ENCODE results near the gene PCDHGC4.
A peak's percentile ranks its signal among the peaks of the same experiment; 100 is the strongest.

PCDHGC4 gene

DNA sequence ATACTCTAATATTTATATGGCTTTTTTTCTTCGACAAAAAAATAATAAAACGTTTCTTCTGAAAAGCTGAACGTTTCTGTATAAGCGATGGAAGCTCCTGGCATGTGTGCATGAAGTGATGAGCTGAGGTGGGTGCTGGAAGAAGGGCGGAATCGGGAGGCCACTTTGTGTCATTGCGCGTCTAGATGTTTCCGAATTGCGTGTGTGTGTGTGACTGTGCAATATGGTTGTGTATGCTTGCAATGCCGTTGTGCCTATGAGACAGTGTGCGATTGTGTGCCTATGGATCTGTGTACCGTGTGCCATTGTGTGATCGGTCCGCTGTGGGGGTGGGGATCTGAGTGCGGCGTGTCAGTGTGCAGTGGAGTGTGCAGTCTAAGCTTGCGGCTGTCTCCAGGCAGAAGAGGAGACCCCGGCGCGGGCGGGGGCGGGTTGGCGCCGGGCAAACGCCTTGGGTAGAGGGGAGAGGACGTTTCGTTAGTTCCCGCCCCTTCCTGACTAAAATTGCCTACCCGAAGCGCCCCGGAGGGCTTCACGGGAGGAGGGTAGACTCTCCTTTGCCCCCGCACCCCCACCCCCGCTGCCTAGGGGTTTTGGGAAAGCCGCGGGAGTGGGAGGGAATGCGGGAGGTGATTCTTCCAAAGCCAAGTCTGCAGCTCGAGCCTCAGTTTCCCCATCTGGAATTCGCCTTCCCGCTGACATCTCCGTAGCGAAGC, 28.2 kb downstream of the PCDHGC4 start:
- peak; percentile 63 for DNase-seq

DNA sequence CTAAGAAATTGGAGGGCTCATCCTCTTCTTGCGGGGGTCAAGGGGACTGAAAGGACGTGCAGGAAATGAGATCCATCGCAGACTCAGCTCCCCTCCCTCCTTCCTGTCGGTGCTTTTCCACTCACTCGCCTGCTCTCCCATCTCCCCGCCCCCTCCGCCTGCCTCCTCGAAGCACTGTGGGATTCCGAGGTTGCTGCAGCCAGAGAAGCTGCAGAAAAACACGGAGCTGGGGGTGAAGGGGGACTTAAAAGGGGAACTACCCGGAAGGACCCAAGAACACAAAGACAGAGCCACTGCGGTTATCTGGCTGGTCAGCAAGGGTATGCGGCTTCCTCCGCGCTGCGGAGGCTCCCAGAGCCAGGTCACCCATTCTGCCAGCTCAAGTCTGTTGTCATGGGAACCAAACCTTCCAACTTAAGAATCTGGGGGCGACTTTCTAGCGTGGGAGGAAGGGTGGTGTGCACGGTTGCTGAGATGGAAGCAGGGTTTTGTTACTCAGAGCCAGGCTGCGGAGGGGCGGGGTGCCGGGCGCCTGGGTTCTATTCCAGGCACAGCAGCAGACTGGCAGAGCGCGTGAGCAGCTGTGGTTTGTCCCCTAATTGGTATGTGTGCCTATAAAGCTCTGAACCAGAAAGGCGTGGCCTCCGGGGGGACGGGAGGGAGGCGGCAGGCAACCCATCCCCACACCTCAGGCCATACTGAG, 28.9 kb downstream of the PCDHGC4 start:
- peak; percentile 86 for DNase-seq

DNA sequence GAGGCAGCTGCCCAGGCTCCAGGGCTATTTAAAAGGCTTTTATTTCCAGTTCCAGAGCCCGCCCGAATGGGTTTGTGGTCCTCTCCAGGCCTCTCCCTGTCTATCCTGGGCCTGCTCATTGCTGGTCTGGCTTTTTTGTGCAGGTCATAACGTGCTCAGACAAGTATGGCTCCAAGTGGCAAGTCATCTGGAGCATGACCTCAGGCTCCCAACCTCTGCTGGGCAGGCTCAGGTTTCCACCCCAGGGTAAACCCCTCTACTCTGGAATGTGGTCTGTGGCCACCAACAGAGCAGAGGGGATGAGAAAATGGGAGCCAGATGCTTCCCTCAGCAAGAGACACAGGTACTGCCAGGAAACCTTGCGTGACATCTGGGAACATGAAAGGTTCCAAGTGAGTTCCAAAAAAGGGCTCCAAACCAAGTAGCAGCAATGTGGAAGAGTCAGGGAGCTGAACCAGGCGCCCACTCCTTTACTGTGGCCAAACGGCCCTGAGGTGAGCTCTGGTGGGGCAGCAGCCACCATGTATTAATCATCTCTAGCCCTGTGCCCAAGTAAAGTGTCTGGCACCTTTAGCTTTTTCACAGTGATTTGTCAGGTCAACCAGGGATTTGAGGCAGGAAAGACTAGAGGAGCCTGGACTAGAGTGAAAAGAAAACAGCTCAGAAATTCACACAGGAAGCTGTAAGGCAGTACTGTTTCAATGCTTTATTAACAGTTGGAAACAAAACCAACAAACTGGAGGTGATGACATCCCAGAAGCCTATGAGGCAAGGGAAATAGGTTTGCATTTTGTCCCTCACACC, 29.7 kb downstream of the PCDHGC4 start:
- DNase-seq: peak; percentile 77

DNA sequence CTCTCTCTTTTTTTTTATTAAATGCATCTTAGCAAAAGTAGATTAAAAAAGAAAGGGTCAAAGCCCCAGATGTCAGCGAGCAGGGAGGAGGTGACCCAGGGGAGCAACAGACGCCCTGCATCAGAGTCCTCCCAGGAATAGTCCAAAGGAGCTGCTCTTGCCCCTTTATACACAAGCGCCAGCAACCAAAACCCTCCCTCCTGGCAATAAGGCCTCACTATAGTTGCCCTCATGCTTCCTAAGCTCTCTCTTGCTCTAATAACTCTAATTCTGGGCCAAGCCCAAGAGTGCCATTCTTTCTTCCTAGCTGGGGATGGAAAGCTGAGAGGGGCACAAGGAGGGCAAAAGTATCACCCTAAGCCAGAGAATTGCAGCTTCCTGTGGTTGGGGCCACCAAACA, 30.3 kb downstream of the PCDHGC4 start:
- no peak for DNase-seq

DNA sequence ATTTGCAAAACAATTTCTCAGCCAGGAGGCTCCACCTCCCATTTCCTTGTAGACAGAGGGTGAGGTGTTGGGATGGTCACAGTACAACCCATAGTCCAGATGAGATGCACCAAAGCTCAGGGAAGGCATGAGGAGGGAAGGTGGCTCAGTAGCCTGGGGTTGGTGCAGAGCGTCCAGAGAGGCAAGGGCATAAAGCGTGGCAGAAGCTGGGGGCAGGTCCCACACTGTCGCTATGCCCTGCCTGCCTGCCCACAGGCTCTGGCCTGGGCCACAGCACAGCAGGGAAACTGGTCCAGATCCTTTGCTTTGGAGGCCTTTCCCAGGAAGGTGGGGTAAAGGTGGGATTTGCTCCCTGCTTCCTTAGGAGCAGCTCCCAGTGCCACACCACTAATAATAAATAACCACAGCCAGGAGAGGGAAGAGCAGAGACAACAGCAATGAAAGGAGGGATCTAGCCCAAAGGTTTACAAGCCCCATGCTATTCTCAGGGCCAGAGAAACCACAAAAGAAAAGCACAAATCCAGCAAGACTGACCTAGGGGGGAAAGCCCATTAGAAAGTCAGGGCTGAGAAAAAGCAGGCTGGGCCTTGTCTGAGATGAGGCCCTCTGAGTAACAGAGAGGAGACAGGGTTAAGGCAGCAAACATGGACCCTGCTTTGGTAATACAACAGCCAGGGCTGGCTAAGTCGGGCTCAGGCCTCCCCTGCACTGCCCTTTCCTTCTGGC, 31.3 kb downstream of the PCDHGC4 start:
- DNase-seq: no peak

DNA sequence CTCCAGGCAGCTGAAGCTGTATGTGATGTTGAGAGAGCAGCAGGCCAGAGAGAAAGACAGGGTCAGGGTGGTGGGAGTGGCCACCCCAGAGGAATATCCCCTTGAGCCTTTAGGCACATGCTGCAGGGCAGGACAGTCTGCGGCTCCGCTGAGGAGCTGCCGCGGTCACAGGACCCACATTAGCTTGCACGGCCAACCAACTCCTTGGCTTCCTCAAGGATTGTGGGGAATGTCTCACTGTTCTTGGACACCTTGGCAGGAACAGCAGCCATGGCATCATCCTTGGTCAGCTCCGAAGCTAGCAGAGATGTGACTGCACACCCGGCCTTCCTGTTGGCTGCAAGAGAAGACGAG, 31.8 kb downstream of the PCDHGC4 start:
- DNase-seq: no peak

DNA sequence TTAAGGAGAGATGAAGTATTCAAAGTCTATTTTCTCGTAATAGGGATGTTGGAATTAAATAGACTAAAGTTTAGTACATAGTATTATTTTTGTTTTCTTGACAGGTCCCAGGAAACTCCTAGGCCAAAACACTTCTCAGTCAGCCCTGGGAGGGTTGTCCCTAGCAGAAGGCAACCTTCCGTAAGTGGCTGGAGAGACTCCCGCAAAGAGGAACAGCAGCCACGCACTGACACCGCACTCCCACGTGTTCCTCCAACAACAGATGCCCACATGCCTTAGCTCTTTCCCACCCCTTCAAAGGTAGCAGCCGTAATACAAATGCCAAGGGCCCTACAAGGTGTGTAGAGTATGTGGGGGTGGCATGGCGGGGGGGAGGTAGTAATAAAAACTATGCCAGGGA, 32.5 kb downstream of the PCDHGC4 start:
- no peak for DNase-seq

DNA sequence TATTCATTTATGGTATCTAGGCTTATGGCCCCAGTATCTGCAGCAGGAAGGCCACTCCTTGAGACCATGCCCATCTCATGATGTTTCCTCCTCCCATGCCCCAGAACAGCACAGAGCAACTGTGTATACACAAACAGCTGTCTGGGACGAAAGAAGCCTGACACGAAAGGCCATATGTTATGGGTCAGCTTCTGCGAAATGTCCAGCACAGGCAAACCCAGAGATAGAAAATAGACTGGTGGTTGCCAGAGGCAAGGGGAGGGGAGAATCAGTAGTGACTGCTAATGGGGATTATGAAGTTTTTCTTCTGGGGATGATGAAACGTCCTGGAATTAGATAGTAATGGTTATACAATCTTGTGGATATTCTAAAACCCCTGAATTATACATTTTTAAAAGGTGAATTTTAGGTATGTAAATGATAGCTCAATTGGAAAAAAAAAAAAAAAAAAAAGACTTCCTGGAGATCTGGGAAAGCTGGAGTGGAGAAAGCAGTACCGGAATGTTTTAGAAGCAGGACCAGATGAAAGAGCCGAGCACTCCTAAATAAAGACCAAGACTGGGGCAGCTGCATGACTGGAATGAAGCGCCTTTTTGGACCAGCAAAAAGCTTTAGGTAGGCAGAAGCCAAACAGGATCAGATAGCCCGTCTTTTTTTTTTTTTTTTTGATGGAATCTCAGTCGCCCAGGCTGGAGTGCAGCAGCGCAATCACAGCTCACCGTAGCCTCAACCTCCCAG, 33.2 kb downstream of the PCDHGC4 start:
- DNase-seq: peak; percentile 70

DNA sequence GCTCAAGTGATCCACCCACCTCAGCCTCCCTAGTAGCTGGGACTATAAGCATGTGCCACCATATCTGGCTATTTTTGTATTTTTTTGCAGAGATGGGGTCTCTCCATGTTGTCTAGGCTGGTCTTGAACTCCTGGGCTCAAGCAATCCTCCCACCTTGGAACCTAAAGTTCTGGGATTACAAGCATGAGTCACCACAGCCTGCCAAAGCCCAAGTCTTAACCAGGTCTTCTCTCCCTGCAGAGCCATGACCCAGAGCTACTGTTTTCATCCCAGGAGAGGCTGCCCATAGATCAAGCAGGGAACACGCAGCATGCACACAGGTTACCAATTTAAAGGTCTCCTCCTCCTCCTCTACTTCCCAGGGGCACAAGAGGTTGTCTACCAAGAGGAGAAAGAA, 33.8 kb downstream of the PCDHGC4 start:
- no peak for DNase-seq

DNA sequence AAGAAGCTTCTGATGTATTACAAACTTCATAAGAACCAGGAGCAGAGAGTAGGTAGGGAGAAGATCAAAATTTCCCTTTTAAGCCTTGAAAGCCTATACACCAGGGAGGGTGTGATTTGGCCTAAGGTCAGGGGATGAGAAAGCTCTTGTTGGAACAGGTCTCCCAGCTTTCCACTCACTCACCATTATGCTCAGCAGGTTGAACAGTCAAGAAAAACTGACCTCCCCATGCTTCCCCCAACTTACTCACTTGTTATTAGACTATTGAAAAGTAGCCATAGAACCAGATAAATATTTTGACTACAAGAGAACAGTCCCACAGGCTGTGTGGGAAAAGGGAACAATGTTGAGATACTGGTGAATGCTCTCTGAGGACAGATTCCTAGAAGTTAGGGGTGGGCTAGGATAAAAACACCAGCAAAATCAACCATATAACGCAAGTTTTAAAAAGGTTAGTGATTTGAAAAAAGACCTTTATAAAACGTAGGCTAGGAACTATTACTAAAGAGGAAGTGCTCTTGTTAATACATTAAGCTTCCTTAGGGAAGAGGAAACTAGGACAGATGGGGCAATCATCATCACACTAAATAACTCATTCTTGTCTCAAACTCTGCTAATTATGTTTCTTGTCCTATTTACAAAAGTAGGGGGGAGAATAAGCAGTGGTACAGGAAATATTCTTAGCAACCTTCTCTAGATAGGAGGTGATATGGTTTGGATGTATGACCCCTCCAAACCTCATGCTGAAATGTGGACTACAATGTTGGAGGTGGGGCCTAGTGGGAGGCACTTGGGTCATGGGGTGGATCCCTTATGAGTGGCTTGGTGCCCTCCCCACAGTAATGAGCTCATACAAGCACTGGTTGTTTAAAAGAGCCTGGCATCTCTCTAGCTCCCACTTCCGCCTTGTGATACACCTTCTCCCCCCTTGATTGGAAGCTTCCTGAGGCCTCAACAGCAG, 35.1 kb downstream of the PCDHGC4 start:
- no peak for DNase-seq

DNA sequence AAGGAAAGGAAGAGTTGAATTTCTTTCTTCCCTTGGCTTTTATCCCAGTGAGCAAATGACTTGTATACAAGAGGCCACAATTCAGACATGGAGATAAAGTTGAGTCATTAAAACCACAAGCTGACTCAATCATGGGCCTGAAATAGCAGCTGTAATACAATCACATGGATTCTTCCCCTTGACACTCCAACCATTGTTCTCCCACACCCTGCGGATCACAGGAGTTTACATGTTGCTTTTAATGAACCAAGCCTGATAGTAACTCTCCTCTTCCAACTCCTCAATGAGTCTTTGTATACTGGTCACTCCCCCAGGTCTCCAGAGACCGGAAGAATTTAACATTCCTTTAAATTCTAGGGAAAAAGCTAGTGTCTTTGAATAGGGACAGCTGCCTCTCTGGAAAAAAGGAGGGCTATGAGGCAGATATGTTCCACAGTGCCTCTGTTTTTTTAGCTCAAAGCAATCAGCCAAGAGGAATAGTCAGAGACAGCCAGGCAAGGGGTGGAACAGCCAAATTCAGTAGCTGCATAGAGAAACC, 36.5 kb downstream of the PCDHGC4 start:
- DNase-seq: peak; percentile 99

DNA sequence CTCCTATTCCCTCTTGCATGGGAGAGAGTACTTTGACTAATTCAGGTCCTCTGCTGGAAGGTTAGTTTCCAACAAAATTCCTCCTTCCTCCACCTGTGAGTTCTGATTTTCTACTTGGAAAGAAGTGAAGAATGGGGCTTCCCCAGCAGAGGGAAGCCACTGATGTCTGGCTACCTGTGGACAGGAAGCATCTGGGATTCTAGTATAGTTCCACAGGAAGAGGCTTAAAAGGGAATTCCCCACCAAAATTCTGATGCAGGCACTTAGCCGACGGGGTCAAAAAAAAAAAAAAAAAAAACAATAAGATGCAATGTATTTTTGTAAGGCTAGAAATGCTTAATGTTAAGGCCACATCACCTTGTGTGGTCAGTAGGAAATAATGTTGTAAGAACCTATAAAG, 37.5 kb downstream of the PCDHGC4 start:
- no peak for DNase-seq

DNA sequence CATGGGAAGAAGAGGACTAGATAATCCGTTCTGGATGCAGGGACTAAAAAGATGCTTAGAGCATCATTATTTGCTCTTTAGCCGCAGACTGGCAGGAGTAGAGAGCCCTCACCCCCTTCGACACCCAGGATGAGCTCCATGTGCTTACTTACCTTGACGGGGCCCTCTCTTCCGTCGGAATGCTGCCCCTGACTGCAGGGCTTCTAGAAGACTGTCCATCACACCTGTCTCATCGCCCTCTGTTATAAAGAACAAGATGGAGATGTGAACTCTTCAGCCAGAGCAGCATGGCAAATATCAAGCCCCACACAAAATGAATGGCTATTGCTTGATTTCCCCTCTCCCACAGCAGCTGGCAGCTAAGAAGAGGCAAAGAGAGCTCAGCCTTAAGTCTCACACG, 39.2 kb downstream of the PCDHGC4 start:
- DNase-seq: no peak

DNA sequence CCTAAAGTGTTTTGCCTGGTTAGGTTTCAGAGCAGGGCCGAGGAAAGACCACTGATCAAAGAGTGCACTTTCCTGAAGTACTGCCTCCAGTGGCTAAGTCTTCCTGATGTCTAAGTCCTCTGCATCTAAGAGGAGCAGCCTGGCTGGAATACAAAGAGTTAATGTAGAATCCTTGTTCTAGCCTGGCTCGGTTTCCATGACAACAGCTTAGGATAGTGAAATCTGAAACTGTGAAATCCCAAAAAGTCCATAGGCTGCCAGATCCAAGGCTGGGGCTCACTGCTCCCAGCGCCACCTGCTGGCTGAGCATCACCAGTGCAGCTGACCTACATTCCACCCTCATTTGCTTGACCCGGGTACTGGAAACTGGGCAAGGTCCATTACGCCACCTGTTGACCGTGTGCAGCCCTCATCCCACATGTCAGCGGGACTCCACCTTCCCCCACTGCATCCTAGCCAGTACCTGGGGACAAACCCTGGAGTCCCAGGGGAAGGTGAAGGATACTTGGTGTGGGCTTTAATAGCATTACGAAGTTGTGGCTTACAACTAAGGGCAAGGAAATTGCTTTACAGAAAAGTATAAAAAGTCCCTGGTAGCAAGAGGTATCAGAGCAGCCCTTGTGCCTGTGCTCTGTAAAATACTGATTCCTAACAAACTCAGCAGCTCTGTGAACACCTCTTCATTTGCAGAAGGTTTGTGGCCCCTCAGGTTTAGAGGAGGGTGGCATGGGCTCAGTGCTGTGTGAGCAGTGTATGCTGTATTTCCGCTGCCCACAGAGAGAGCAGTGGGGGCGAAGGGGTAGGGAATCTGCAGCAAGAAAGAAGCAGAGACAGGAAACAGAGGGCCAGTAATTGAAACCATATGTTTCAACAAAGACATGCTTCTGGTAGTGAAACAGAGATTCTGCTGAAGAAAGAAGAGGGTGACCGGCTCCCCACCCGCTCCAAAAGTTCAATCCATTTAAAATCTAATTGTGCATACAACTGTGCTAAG, 40.1 kb downstream of the PCDHGC4 start:
- peak; percentile 98 for DNase-seq

DNA sequence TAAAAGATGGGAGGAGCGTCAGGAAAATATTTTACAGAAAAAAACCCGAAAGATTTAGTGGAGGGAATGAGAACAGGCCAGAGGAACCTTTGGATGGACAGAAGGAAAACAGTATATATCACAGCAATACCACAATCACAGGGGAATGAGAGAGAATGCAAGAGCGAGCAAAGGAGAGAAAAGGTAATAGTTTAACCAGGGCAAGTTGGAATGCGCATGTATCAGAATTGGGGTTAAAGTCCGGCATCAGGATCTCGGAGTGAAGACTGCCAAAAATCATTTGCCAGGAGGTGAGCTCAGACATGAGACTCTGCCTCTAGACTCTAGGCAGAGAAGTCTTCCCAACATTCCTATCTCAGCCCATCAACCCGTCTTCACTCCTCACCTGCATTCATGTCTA, 40.8 kb downstream of the PCDHGC4 start:
- DNase-seq: no peak

DNA sequence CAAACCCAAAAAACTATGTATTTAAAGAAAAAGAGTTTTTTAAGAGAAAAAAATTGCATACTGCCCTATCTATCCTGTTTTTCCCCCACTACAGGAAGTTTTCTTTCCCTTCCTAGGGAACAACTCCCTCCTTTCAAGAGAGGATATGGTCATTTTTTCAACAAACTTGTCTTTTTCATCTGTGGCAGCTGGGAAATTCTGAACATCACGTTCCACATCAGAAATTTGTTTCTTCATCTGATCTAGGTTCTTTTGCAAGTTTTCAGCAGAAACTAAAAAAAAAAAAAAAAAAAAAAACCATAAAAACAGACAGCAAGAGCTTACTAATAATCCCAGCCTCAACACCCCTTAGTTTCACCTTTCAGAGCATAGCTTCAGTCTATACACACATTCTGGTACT, 42.6 kb downstream of the PCDHGC4 start:
- no peak for DNase-seq

DNA sequence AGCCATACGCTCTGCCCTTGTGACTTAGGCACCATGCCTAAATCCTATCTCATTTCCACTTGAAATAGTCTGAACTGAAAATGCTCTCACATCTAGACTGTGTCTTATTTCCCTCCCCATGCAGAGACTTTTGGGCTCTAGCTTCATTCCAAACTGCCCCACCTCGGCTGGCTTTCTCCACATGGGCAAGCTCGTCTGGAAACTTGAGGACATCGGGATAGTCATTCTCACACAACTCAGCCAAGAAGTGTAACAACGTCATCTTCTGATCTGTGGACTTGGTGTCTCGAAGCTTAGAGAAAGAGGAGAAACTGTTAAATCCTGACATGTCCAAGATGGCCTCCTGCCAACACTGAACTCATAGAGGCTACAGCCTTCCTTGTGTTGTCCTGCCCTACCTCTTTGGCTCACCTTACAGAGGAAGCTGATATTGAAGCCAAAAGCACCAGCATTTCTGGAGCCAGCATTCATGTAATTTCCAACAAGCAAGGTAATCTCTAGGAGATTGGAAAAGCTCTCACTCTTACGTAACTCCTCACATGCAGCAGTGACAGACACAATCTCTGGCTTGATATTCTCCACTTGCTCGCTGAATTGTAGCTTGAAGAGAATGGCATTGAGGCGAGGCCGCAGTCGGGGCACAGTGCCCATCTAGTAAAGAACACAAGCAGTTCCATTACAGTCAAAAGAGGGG, 43.6 kb downstream of the PCDHGC4 start:
- DNase-seq: no peak

DNA sequence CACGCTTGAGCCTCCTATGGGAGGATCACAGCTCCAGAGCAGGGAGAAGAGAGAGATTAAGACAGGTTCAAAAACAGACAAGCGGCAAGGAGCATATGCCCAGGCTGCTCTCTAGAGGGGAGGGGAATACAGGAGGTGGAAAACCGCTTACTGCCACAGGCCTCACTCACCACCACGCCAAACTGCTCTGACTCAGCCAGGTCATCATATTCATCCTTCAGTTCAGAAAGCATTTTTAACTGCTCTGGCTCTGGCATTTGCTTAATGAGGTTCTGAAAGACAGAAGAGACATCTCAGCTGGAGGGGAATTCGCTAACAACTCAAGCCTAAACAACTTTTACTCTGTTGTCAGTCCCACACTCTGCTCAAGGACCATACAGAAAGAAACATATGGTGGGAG, 44.2 kb downstream of the PCDHGC4 start:
- peak; percentile 78 for DNase-seq

DNA sequence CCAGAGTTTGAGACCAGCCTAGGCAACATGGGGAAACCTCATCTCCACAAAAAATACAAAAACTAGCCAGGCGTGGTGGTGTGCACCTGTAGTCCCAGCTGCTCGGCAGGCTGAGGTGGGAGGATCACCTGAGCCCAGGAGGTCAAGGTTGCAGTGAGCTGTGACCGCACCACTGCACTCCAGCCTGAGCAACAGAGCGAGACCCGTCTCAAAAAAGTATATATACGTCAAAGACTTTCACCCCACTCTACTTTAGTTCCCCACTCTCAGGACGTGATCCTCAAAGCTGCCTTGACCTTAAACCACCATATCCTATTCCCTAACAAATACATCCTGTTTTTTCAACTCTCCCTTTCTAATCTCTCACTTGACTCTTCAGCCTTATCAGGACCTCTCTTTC, 45.0 kb downstream of the PCDHGC4 start:
- no peak for DNase-seq
